ENCODE data around the gene ZSWIM1. TPM values are rescaled to one million over a fixed set of nuclear protein-coding genes. Genes with fewer than 3 reads are reported as not detected.
A peak's percentile ranks its signal among the peaks of the same experiment; 100 is the strongest.

The ZSWIM1 gene
- total and polyA plus RNA-seq, 2 of the 13 experiments (the other 11 are each of a cell fraction or from before 2014, with no cell fraction given): 9.5 to 11.7 TPM

DNA sequence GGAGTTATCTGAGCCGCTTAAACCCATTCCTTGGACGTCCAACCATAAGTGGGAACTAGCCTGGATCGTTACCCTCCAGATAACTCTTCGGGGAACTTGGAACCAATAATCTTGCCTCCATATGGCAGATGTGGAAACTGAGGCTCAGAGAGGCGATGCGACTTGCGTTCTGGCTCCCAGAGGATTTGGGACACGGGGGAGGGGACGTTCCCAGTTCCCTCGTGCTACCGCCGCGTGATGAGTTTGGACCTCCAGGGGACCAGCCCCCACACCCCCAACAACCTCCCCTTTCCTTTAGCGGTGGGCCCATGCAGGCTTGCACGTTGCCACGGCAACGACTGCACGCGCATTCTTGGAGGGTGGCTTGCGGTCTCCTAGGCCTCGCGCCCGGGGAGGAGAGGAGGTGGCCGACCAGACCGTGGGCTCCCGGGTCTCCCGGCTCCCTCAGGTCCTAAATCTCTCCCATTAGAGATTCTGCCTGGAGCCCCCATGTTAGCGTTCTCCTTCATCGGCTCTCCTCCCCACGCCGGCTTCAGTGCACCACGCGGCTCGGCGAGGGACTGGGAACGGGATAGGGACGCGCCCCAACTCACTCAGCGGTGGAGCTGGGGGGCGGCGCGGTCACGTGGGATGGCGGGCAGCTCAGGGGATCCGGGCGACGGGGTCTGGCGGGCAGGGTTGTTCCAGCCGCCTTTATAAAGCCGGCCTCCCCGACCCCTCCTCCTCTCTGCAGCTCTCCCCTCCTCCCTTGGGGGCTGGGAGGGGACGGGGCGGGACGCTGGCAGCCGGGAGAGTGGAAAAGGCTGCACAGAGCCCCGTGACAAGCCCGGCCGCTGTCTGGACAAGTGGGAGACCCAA, 30.7 kb downstream of the ZSWIM1 start, which contains the start of gene PLTP (continued):
- TF ChIP-seq, protein P1, sequence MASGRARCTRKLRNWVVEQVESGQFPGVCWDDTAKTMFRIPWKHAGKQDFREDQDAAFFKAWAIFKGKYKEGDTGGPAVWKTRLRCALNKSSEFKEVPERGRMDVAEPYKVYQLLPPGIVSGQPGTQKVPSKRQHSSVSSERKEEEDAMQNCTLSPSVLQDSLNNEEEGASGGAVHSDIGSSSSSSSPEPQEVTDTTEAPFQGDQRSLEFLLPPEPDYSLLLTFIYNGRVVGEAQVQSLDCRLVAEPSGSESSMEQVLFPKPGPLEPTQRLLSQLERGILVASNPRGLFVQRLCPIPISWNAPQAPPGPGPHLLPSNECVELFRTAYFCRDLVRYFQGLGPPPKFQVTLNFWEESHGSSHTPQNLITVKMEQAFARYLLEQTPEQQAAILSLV (CRISPR knock-in tag; IDR thresholded peaks at IDR 0.05; ENCODE audit: borderline replicate concordance): no peak
- TF ChIP-seq RFX3 (CRISPR knock-in tag; IDR thresholded peaks at IDR 0.05) (peak; percentile 85), NCOR1 (IDR thresholded peaks at IDR 0.05; ENCODE audit: borderline replicate concordance, low read length) (no peak), ZNF484 (CRISPR knock-in tag; IDR thresholded peaks at IDR 0.05; ENCODE audit: borderline replicate concordance, low read depth) (0 out of 2 replicates have a peak, but pooled peaks have one; percentile 27), SOX13 (IDR thresholded peaks at IDR 0.05) (no peak), SOX13 (CRISPR knock-in tag; conservative IDR thresholded peaks at IDR 0.05 in 1 of 2, IDR thresholded peaks at IDR 0.05 in 1 of 2) (no peak; a peak in 1 of 4 replicates), RBAK (CRISPR knock-in tag; IDR thresholded peaks at IDR 0.05) (0 out of 2 replicates have a peak, but pooled peaks have one; percentile 19), SIN3B (IDR thresholded peaks at IDR 0.05; ENCODE audit: low read length) (no peak), ATF3 (CRISPR knock-in tag; IDR thresholded peaks at IDR 0.05) (no peak), ARNT2 (CRISPR knock-in tag; IDR thresholded peaks at IDR 0.05; ENCODE audit: low read depth) (no peak), ZC3H13 (CRISPR knock-in tag; IDR thresholded peaks at IDR 0.05) (no peak), ZNF414 (CRISPR knock-in tag; IDR thresholded peaks at IDR 0.05) (no peak), ZNF253 (CRISPR knock-in tag; IDR thresholded peaks at IDR 0.05; ENCODE audit: borderline replicate concordance) (no peak), GABPB1 (CRISPR knock-in tag; IDR thresholded peaks at IDR 0.05) (peak; percentile 51; the same call in 1 of the 2 replicates), ZNF607 (CRISPR knock-in tag; IDR thresholded peaks at IDR 0.05; ENCODE audit: borderline replicate concordance) (no peak; the same call in 1 of the 2 replicates), ZNF770 (CRISPR knock-in tag; IDR thresholded peaks at IDR 0.05) (no peak), ZNF251 (CRISPR knock-in tag; IDR thresholded peaks at IDR 0.05) (peak; percentile 77), ZBTB20 (CRISPR knock-in tag; IDR thresholded peaks at IDR 0.05; ENCODE audit: borderline replicate concordance, low read depth) (no peak), ZNF451 (CRISPR knock-in tag; IDR thresholded peaks at IDR 0.05) (no peak), ZNF615 (CRISPR knock-in tag; IDR thresholded peaks at IDR 0.05; ENCODE audit: borderline replicate concordance) (no peak), RFX5 (IDR thresholded peaks at IDR 0.05; ENCODE audit: low read depth, low read length) (no peak), TEF (CRISPR knock-in tag; IDR thresholded peaks at IDR 0.05) (no peak)
- TF ChIP-seq, protein P2, sequence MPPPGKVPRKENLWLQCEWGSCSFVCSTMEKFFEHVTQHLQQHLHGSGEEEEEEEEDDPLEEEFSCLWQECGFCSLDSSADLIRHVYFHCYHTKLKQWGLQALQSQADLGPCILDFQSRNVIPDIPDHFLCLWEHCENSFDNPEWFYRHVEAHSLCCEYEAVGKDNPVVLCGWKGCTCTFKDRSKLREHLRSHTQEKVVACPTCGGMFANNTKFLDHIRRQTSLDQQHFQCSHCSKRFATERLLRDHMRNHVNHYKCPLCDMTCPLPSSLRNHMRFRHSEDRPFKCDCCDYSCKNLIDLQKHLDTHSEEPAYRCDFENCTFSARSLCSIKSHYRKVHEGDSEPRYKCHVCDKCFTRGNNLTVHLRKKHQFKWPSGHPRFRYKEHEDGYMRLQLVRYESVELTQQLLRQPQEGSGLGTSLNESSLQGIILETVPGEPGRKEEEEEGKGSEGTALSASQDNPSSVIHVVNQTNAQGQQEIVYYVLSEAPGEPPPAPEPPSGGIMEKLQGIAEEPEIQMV (CRISPR knock-in tag; IDR thresholded peaks at IDR 0.05; ENCODE audit: low read depth): no peak
